ENCODE data around the gene LGALSL. TPM values are rescaled to one million over a fixed set of nuclear protein-coding genes. Genes with fewer than 3 reads are reported as not detected.

LGALSL gene
- total RNA-seq, 1 experiment from 2014 or later = 23.8 TPM

DNA sequence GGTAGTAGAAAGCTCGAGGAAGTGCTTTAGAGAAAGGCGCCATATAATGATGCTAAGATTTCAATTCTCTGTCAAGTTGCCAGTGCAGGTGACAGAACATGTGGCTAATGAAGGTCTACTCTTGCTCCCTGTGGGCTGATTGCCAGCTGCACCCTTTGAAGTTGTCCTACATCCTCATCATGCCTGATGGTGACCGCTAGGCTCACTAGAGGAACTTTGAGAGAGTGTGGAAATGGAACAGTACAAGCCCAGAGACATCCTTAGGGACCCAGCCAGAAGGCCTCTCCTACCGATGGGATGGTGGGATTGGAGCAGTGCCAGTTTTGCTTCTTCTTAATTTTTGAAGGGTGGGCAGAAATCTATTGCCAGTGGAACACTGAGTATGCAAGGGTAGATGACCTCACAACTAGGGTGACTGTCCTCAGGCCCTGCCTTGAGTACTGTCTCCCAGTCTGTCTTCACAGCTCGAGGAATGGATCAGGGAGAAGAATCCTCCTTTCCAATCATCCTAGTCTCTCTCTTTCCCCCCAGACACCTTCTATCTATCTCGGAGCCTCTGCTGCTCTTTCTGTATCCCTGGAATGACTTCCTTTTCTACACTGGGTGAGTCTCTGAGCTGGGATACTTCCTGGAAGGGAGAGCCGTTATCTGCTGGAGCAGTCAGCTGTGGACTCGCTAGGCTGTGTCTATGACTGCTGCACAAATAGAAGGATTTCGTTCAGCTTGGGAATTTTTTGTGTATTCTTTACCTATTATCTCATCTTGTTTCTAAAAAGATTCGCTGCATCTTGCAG, 33.5 kb downstream of the LGALSL start:
- DNase-seq = peak; percentile 32
- Histone ChIP-seq H3K4me1 (ENCODE audit: insufficient read depth, low read length) (peaks cover 2% of the 10 kb centered on the region; the same call in 1 of the 2 replicates), H3K79me2 (ENCODE audit: insufficient read depth, low read length) (no peaks in the 10 kb centered on the region), H3K4ac (ENCODE audit: low read depth, low read length) (no peak overlapping the region), H4K91ac (ENCODE audit: insufficient read length, low read depth, low read length) (no peak overlapping the region), H2BK5ac (ENCODE audit: insufficient read length, low read length) (no peak overlapping the region), H3K18ac (ENCODE audit: insufficient read length, low read depth, low read length) (no peak overlapping the region), H3K4me2 (ENCODE audit: insufficient read depth, insufficient read length, low read length) (no peak overlapping the region), H2BK120ac (ENCODE audit: low read depth, low read length, poor library complexity, severe bottlenecking) (no peak overlapping the region), H2BK15ac (ENCODE audit: low read depth, low read length) (no peak overlapping the region), H3K9me3 (ENCODE audit: control insufficient read depth, low read depth, low read length) (no peaks in the 10 kb centered on the region), H2BK12ac (ENCODE audit: insufficient read length, low read depth, low read length) (no peak overlapping the region), H4K5ac (ENCODE audit: insufficient read length, low read depth, low read length) (no peak overlapping the region), H3K56ac (ENCODE audit: insufficient read length, low read depth, low read length) (no peak overlapping the region), H2BK20ac (ENCODE audit: low read depth, low read length, poor library complexity, severe bottlenecking) (no peak overlapping the region), H3K27me3 (ENCODE audit: insufficient read depth, low read length) (no peaks in the 10 kb centered on the region), H3T11ph (ENCODE audit: low read length) (no peak overlapping the region), H3K79me1 (ENCODE audit: insufficient read depth, low read depth, low read length, poor library complexity, severe bottlenecking) (no peaks in the 10 kb centered on the region), H4K20me1 (ENCODE audit: control insufficient read depth, insufficient read depth, insufficient read length) (no peaks in the 10 kb centered on the region), H3K14ac (ENCODE audit: insufficient read depth, low read length) (no peak overlapping the region), H3K9ac (ENCODE audit: extremely low read depth, insufficient read length, low read length) (no peak overlapping the region), H3K23ac (ENCODE audit: insufficient read length, low read depth, low read length) (no peak overlapping the region), H4K8ac (replicated peaks; ENCODE audit: insufficient read length, low read depth, low read length) (no peak overlapping the region), H2AK5ac (ENCODE audit: insufficient read length, low read length) (no peak overlapping the region), H3K23me2 (ENCODE audit: insufficient read length, low read depth, low read length, poor library complexity, severe bottlenecking) (no peaks in the 10 kb centered on the region), H3K27ac (ENCODE audit: insufficient read length, low read depth, low read length) (no peak overlapping the region), H2AFZ (ENCODE audit: low read length) (no peak overlapping the region)
- no peaks in the 10 kb centered on the region for H3K36me3 Mint-ChIP-seq (ENCODE audit: insufficient read depth in 1 of 3, low read depth in 3 of 3)
- no peaks in the 10 kb centered on the region for H3K9me3 Mint-ChIP-seq
- no CpG with 5 or more reads among the region's 10 CpGs for WGBS (ENCODE audit: extremely low coverage, insufficient read length, low lambda C conversion rate)
- no peak overlapping the region for H3K4me3 Mint-ChIP-seq
- peak overlapping the region in 2 of 3 experiments; percentile 20 to 46; a peak in 1 of 7 replicates for H3K27ac Mint-ChIP-seq
- H3K27me3 Mint-ChIP-seq (ENCODE audit: low read depth) = no peaks in the 10 kb centered on the region; the same call in none of the 2 replicates
- TF ChIP-seq, protein P1, sequence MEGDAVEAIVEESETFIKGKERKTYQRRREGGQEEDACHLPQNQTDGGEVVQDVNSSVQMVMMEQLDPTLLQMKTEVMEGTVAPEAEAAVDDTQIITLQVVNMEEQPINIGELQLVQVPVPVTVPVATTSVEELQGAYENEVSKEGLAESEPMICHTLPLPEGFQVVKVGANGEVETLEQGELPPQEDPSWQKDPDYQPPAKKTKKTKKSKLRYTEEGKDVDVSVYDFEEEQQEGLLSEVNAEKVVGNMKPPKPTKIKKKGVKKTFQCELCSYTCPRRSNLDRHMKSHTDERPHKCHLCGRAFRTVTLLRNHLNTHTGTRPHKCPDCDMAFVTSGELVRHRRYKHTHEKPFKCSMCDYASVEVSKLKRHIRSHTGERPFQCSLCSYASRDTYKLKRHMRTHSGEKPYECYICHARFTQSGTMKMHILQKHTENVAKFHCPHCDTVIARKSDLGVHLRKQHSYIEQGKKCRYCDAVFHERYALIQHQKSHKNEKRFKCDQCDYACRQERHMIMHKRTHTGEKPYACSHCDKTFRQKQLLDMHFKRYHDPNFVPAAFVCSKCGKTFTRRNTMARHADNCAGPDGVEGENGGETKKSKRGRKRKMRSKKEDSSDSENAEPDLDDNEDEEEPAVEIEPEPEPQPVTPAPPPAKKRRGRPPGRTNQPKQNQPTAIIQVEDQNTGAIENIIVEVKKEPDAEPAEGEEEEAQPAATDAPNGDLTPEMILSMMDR (conservative IDR thresholded peaks at IDR 0.05) = no peak
- H3K4me1 Mint-ChIP-seq = peaks cover 15 to 18% of the 10 kb centered on the region in 2 experiments

All from H9 (cell line).